COLO668 (cell line): ENCODE results near the gene IPMK.
"Not testable (repeated sequence)": the region's sequence is repeated elsewhere in the genome, so short reads cannot be mapped to it uniquely, and the experiment has no call there.

Experiments used
- DNase-seq: peaks from one replicate; lab custom pipeline; 2025; ENCODE audit not compliant: unreplicated experiment; lab: John Stamatoyannopoulos, UW

Gene IPMK

DNA sequence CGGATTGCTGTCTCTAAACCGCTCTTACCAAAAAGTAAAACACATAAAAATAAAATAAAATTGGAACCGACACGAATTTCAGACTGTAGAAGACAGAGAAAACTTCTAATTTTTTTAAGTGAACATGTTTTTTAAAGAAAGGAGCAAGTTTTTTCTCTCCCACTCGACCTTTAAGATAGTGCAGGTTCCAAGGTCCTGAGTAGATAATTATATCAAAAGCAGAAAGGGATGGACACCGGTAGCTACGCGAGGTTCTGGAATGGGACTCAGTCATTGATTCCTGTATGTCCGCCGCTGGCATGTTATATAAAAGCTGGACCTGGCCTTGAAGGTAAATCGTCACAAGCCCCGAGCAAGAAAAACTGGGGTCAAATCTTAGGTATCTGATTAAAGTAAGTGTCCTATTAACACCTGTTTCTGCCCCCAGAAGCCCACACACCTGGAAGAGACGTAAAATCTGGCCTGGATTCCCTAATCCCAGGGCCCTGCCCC lies 806 bp upstream of the IPMK start:
- no peak for DNase-seq

DNA sequence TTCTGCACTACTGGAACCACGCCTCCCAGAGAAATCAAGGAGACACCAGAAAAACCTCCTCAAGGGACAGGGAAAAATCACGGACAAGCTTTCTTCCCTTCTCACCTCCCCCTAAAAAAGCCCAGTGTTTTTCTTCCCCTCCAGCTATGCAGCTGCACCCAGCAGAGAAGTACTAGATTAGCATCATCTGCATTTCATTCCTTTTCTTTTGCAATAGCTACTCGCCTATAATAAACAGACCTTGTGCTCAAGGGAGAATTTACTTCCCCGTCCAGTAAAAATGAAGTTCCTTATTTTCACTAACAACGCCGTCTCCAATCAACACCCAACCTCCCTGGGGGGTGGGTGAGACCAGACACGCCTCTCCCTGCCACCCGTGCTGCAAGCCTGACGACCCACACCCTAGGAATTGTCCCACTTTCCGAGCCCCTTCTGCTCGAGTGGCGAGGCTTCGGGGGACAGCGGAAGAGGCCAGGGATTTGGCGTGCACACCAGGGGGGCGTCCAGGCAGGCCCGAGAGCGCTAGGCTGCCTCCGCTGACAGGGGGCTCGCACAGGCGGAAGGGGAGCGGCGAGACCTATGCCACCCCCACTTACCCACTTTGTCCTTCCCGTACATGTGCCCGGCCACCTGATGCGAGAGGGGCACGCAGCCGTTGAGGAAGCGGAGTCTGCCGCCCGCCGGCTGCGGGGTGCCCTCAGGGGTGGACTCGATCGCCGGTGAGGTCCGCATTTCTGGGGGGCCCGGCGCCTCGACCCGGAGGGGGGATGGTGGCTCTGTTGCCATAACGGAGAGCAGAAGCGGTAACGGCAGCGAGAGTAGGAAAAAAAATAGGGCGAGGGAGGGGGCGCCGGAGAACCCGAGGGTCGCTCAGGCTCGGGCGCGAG lies 625 bp downstream of the IPMK start:
- peak; percentile 40 for DNase-seq

DNA sequence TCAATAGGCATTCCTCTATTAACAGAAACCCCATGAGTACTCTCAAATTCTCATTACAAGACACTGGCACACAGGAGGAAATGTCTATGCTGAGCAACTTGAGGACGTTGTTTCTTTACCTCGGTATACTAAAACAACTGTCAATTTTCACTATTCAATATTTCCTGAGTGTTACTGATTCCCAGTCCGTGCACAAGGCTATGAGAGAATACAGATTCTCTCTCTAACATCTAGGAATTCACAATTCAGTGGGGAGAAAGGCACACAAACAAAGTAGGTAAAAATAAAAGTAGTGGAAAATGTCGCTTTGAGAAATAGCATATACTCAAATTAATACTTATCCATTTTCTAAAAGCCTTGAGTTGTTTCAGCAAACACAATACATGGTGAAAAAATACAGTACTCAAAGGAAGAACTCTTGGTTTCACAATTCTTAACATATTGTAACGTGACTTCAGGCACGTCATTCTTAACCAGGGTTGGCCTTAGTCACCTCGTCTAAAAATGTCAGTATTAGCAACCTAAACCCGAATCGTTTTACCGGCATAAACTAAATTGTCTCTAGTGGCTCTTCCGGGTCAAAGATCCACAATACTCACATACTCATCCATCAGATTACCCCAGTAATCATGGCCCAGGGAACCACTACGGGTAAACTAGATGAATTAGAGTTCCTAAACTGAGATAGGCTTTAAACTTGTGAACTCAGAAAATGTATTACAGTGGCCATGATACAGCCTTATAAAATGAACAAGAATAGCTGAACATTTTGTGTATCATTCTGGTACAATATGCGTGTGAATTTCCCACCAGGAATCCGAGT lies 1.5 kb downstream of the IPMK start:
- no peak for DNase-seq

DNA sequence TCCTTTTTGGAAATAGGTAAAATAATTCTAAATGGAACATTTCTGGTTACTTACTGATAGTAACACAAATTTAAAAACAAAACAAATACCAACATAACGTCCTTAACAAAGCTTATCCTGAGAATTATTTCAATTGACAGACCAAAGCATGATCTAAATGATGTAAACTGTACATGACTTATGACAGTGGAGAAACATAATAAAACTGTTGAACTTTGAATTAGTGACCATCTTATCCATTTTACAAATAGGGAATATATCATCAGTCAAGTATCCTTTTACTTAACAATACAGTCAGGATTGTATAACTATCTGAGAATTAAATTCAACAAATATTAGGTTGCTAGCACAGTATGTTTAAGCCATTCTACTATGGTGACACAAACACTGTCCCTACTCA lies 2.4 kb downstream of the IPMK start:
- no peak for DNase-seq

DNA sequence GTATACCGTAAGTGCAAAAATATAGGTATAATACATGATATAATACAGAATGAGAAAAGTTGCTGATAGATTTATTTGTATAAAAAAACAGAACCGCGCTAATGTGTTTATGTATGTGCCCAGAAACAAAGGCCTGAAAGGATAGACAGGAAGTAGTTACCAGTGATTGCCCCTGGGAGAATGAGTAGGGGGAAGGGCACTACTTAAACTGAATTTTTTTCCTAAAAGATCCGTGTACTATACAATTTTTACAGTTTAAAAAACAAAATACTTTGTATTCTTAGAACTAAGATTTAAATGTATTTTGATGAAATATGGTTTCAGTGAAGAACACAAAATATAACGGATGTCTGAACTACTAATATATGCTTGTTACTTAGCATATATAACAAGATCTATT lies 2.9 kb downstream of the IPMK start:
- no peak for DNase-seq

DNA sequence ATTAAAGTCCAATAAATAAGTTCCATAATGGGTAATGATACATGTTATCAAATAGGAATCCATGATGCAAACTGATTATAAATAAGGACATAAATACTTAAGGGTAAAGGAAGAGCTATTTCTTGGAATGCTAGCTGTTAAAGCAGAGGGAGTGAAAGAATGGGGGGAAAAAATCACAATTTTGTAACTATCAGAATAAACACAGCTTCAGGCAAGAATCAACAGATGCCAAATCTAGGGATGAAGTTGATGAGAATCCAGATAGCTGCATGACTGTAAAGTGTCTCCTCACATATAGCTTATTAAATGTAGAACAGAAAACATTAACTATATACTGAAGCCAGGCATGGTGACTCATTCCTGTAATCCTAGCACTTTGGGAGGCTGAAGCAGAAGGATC lies 4.9 kb downstream of the IPMK start:
- DNase-seq = no peak

DNA sequence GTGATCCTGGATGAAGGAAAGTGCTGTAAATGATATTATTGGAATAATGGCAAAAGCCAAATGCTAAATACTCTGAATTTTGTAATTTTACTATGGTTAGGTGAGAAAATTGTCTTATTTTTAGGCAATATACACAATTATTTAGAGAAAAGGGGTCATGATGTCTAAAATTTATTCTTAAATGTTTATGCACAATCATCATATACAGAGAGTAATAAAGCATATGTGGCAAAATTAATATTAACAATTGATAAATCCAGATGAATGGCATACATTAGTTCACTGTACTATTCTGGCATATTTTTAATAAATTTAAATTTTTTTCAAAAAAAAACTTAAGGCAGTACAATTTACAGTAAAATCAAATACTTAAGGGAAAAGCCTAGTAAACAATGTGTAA lies 7.4 kb downstream of the IPMK start:
- no peak for DNase-seq

DNA sequence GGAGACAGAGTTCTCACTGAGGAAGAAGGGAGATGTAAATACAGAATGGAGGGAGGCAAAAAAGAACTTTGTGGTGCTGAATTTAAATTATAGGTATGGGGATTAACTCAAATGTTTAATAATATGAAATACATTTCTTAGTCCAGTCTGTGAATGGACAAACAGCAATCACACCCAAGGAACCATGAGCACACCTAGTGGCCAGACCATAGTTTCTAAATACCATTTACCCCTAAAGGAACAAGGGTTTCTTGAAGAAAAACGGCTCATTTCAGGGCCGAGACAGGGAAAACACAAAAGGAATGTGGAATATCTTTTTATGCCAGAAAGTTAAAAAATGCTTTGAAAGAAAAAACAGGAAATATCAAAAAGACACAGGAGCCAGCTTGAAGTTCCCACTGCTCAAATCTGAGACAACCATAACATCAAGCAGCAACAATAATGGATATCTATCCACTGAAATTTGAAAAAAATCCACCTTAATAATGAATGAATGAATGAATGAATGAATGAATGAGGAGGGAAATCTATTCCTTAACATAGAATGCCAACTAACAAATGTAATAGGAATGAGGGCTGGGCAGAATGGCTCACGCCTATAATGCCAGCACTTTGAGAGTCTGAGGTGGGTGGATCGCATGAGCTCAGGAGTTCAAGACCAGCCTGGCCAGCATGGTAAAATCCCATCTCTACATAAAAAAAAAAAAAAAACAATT lies 8.6 kb downstream of the IPMK start:
- DNase-seq = no peak

DNA sequence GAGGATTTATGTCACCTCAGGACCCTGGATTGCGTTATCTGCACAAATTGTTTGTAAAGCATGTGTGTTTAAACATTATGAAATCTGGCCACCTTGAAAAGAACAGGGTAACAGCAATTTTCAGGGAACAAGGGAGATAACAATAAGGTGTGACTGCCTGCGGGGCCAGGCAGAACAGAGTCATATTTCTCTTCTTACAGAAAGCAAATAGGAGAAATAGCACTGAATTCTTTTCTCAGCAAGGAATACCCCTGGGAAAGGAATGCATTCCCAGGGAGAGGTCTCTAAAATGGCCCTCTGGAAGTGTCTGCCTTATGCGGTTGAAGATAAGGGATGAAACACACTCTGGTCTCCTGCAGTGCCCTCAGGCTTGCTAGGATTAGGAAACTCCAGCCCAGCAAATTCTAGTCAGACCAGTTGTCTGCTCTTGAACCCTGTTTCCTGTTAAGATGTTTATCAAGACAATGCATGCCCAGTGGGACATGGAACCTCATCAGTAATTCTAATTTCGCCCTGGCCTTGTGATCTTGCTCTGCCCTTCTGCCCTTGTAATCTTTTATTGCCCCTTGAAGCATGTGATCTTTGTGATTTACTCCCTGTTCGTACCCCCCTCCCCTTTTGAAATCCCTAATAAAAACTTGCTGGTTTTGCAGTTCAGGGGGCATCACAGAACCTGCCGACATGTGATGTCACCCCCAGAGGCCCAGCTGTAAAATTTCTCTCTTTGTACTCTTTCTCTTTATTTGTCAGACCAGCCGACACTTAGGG lies 11.5 kb downstream of the IPMK start:
- DNase-seq = not testable (repeated sequence)

DNA sequence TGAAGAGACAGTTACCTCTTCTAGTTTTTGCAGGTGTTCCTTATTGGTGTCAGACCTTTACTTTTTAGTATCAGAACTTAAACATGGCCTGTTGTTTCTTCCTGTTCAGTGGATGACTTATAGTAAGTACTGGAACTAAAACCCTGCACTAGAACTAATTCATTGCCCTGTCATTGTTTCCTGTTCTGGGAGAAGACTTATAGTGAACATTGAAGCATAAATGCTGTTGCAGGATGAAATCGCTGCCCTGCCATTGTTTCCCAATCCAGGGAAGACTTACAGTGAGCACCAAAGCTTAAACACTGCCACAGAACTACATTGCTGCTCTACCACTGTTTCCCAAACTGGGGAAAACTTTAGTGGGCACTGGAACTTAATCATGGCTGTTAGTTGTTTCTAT lies 13.1 kb downstream of the IPMK start:
- DNase-seq = no peak

DNA sequence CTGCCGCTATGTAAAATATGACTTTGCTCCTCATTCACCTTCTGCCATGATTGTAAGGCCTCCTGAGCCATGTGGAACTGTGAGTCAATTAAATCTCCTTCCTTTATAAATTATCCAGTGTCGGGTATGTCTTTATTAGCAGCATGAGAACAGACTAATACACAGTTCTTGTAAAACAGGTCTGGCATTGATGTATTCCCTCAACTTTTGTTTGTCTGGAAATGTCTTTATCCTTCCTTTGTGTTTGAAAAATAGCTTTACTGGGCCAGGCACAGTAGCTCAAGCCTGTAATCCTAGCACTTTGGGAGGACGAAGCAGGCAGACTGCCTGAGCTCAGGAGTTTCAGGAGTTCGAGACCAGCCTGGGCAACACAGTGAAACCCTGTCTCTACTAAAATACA lies 14.5 kb downstream of the IPMK start:
- no peak for DNase-seq

DNA sequence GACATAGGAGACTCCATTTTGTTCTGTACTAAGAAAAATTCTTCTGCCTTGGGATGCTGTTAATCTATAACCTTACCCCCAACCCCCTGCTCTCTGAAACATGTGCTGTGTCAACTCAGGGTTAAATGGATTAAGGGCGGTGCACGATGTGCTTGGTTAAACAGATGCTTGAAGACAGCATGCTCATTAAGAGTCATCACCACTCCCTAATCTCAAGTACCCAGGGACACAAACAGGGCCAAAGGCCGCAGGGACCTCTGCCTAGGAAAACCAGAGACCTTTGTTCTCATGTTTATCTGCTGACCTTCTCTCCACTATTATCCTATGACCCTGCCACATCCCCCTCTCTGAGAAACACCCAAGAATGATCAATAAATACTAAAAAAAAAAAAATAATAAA lies 23.0 kb downstream of the IPMK start:
- DNase-seq = not testable (repeated sequence)

DNA sequence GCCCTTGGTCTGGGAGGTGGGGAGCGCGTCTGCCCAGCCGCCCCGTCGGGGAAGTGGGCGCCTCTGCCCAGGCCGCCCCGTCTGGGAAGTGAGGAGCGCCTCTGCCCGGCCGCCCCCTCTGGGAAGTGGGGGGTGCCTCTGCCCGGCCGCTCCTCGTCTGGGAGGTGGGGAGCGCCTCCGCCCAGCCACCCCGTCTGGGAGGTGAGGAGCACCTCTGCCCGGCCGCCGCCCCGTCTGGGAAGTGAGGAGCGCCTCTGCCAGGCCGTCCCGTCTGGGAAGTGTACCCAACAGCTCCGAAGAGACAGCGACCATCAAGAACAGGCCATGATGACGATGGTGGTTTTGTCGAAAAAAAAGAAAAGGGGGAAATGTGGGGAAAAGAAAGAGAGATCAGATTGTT lies 23.5 kb downstream of the IPMK start:
- not testable (repeated sequence) for DNase-seq

DNA sequence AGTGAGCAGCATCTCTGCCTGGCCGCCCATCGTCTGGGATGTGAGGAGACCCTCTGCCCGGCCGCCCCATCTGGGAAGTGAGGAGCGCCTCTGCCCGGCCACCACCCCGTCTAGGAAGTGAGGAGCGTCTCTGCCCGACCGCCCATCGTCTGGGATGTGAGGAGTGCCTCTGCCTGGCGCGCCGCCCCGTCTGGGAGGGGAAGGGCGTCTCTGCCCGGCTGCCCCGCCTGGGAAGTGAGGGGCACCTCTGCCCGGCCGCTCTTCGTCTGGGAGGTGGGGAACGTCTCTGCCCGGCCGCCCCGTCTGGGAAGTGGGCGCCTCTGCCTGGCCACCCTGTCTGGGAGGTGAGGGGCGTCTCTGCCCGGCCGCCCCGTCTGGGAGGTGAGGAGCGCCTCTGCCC lies 23.9 kb downstream of the IPMK start:
- not testable (repeated sequence) for DNase-seq

DNA sequence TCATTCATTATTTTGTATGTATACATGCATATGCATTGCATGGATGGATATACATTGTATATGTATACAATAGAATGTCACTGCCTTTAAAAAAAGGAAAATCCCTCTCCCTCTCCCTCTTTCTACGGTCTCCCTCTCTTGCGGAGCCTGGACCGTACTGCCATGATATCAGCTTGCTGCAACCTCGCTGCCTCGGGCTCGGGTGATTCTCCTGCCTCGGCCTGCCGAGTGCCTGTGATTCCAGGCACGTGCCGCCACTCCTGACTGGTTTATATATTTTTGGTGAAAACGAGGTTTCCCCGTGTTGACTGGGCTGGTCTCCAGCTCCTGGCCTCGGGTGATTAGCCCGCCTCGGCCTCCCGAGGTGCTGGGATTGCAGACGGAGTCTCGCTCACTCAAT lies 24.4 kb downstream of the IPMK start:
- DNase-seq = no peak

DNA sequence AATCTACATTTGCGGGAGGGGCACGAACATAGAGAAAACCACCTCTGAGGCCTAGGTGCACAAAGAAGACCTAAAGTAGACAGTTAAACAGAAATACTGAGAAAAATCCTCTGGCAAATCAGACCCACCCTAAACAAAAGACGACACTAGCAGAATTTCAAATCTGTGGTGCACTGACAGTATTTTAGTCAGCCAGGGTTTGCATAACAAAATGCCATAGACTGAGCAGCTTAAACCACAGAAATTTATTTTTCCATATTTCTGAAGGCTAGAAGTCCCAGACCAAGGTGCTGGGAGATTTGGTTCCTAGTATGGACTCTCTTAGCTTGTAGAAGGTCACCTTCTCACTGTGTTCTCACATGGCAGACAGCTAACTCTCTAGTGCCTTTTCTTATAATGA lies 26.3 kb downstream of the IPMK start:
- no peak for DNase-seq

DNA sequence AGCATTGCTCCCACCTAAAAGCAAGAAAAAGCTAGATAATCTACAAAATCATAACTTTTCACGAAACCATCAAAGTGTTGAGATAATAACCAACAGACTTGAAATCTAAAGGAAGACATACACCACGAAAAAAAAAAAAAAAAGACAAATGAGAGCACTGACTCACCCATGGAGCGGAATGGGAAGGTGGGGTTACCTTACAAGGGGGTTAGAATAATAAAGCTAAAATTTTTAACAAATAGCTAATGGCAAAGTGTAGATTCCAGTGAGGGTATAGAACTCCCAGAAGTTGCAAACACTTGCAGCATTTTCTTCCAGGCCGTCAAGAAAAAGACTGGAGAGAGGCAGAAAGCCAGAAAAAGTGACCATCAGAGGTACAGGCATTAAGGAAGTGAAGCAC lies 27.2 kb downstream of the IPMK start:
- DNase-seq = no peak

DNA sequence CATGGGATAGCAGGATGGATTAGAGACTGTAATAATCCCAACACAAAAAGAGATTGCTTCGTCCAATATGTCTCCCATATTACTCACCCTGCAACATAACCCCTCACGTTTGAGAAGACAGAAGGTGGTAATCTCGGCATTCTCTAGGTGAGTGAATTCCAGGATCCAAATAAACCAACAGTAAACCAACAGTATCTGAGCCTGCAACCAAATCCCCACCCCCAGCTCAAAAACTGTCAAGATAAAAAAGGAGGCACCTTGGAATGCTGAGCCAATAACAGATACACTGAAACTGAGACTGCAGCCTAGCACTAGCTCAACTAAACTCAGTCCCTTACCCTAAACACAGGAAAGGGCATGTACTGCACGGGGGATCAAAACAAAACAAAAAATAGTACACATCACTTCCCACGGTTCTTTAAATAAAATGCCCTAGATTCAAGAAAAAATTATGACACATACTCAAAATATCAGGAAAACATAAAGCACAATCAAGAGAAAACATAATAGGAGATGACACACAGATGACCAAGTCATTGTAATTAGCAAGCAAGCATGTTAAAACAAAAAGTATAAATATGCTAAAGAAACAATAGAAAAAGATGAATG lies 28.0 kb downstream of the IPMK start:
- DNase-seq = no peak

DNA sequence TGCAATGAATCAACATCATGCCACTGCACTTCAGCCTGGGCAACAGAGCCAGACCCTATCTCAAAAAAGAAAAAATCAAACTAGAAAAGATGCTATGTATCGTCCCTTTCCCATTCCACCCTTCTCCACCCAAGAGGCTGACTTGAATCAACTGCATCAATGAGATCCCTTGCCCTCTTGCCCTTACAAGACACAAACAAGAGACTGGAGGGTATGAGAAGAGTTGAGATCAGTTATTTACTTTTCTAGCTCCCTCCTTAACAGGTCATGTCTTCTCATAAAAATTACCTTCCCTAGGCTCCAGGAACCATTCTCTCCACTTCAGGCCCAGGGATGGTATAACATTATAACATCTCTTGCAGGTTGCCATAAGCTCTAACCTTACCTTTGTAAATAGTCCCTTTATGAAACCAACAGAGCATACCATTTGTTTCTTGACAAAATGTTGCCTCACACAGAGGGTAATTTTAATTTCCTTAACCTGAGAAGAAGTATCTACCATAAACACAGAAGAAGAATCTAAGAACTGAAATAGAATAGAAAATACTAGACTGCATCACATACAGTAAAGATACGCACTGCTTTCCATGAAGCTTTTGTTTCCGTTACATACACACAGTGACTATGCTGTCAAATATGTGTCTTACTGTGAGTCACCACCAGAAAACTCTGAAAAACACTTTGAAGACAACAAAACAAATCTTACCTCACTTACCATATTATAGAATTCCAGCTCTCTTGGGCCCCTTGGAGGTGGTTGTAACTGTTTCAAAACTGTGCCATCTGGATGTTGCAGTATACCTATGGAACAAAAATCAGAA lies 30.5 kb downstream of the IPMK start:
- DNase-seq = no peak
